GM19452 (cell line): ENCODE results near the gene DRD5.
"Not testable (repeated sequence)": the region's sequence is repeated elsewhere in the genome, so short reads cannot be mapped to it uniquely, and the experiment has no call there.

Source experiments
- ATAC-seq: cut with Tn5 transposase; IDR thresholded peaks from one replicate; pipeline ENCODE4 v1.9.1; 2021; ENCODE audit not compliant: unreplicated experiment

Gene DRD5

DNA sequence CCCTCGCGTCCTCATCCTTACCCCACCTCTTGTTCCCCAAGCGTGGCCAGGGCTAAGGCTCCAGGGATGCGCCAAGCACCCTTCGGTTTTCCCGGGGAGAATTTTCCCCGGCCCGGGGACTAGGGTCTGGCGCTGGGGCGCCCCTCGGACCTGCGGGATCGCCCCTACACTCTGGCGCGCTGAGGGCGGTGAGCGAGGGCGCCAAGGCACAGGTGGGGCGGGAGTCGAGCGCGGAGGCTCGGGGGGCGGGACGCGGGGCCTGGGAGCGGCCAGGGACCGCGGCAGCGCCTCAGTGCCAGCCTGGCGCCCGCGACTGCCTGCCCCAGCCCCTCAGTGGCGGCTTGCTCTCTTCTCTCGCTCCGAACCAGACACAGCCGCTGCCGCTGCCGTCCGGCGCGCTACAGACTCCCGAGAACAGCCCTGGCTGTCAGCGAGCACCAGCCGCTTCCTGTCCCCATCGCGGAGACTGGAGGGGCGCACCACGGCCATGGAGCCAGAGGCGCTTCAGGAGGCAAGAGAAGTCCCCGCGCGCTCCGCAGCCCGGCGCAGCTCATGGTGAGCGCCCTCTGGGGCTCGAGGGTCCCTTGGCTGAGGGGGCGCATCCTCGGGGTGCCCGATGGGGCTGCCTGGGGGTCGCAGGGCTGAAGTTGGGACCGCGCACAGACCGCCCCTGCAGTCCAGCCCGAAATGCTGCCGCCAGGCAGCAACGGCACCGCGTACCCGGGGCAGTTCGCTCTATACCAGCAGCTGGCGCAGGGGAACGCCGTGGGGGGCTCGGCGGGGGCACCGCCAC, at the start of gene DRD5:
TSS of gene DRD5 (plus strand) at position 292 of the 793 bp plus-strand sequence. CDS start at position 688, 396 bp downstream.
- ATAC-seq = no peak

DNA sequence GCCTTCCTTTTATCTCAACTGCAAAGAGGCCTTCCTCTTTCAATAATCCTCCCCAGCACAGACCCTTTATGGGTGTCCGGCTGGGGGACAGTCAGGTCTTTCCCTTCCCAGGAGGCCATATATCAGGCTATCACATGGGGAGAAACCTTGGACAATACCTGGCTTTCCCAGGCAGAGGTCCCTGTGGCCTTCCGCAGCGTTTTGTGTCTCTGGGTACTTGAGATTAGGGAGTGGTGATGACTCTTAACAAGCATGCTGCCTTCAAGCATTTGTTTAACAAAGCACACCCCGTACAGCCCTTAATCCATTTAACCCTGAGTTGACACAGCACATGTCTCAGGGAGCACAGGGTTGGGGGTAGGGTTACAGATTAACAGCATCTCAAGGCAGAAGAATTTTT, 49.2 kb upstream of the DRD5 start:
- not testable (repeated sequence) for ATAC-seq

- no peak for ATAC-seq
Measured at GRCh38 chr4:9735515-9735914, 45.9 kb upstream of the DRD5 start.

GRCh38 chr4:9737280-9737679, 44.2 kb upstream of the DRD5 start:
- not testable (repeated sequence) for ATAC-seq

- not testable (repeated sequence) for ATAC-seq
Measured at GRCh38 chr4:9743789-9744188, 37.6 kb upstream of the DRD5 start.

DNA sequence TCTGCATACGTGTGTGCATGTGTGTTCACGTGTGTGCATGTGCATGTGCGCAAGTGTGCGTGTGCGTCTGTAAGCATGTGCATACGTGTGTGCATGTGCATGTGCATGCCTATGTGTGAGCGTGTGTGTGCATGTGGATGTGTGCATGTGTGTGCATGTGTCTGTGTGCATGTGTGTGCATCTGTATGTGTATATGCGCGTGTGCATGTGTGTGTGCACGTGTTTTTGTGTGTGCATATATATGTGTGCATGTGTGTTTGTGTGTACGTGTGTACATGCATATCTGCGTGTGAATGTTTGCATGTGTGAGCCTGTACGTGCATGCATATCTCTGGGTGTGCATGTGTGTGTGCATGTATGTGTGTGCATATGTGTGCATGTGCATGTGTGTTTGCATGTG, 35.7 kb upstream of the DRD5 start:
- no peak for ATAC-seq

- no peak for ATAC-seq
Measured at GRCh38 chr4:9758641-9759317, 22.7 kb upstream of the DRD5 start.

- no peak for ATAC-seq
Measured at GRCh38 chr4:9762823-9763475, 18.5 kb upstream of the DRD5 start.

GRCh38 chr4:9764155-9764696, 17.2 kb upstream of the DRD5 start:
- no peak for ATAC-seq

DNA sequence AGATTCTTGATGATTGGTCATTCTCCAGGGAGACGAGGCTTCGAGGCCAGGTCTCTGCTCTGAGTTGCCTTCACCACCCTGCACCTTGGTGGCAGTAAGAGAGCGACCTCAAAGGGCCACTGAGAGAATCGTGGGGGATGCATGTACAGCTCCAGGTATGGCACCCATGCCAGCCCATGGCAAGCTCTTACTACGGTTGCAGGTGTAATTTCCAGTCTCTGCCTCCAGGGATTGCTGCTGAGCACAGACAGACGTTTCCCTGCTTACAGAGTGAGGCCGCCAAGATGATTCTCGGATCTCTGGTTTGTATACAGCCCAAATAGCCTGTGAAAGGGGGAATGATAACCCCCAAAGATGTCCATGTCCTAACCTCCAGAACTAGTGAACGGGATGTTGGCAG, 16.3 kb upstream of the DRD5 start:
- no peak for ATAC-seq

DNA sequence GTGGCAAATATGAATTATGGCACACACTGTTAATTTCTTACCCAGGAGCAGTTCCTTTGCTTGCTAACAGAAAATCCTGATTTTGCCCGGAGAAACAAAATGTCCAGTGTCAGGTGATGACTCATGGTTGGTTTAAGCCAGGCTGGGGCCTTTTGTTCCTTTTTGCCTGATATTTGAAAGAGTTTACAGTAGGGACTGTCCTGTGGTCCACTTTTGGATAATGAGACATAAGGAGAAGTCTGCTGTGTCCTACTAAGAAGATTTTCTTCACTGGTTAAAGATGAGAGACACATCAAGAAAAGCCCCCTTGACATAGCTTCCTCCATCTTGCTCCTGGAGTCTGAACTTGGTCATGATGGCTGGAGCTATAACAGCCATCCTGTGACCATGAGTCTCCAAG, 12.1 kb upstream of the DRD5 start:
- ATAC-seq = no peak

GRCh38 chr4:9771034-9771433, 10.4 kb upstream of the DRD5 start:
- ATAC-seq = no peak

DNA sequence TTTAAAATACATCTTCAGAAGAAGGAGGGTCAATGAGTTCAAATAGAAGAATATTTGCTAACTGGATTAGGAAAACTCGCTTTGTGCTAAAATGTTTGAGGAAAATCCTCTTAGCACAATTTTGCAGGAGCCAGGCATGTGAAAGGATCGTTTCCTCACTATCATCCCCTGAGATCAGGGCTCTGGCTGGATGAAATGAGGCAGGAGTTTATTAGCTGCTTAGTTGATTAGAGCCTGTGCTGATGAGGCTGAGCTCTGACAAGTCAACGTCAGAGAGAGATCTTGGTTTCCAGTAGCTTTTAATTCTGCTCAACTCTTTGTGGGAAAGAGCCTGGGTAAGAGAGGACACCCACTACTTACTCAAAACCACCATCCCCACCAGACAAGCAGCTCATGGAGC, 8.0 kb upstream of the DRD5 start:
- ATAC-seq = no peak

DNA sequence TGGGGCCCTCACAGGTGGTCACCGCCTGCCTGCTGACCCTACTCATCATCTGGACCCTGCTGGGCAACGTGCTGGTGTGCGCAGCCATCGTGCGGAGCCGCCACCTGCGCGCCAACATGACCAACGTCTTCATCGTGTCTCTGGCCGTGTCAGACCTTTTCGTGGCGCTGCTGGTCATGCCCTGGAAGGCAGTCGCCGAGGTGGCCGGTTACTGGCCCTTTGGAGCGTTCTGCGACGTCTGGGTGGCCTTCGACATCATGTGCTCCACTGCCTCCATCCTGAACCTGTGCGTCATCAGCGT, 652 bp downstream of the DRD5 start:
- ATAC-seq = no peak

- ATAC-seq = not testable (repeated sequence)
Measured at GRCh38 chr4:9785891-9786290, 4.5 kb downstream of the DRD5 start.

DNA sequence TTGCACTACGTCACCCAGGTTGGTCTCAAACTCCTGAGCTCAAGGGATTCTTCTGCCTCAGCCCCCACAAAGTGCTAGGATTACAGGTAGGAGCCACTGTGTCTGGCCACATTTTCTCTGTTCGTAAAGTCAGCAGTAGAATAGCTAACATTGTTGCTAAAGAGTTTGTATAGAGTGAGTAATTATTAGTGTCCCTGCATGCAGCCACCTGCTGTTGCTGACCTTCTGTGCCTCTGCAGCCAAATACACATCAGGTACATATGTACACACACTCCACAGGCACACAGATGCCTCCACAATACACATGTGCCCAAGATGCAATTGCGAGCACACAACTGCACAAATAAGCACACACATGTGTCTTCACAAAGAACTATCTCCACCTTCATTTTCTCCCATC, 10.9 kb downstream of the DRD5 start:
- ATAC-seq = no peak

DNA sequence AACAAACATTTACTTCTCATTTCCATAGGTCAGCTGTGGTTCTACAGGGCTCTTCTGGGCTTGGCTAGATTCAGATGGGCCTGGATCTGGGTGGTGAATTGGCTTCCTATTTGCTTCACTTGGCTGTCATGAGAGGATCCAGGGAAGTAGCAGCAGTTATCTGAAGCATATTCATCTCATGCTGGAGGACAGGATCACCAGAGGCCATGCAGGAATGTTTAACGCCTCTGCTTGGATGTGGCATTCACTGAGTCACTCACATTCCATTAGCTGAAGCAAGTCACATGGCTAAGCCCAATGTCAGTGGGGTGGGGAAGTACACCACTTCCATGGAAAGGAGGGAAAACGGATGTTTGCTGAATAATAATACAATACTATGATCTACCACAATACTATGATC, 15.2 kb downstream of the DRD5 start:
- not testable (repeated sequence) for ATAC-seq

DNA sequence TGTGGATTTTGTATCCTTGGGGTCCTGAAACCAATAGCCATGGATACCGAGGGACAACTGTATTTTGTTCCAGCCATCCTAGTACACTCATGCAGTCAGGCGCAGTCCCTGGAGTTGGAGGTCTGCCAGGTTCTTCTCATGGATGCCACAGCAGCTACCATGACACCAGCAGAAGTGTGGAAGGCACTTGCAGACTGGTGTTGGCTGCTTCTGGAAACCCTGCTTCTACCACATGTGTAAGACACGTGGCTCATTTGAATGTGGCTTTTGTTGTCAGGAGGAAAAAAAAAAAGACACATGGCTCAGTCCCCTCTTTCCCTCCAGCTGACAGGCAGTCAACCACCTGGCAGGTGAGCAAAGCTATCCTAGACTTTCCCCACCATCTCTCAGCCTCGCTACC, 19.4 kb downstream of the DRD5 start:
- no peak for ATAC-seq

DNA sequence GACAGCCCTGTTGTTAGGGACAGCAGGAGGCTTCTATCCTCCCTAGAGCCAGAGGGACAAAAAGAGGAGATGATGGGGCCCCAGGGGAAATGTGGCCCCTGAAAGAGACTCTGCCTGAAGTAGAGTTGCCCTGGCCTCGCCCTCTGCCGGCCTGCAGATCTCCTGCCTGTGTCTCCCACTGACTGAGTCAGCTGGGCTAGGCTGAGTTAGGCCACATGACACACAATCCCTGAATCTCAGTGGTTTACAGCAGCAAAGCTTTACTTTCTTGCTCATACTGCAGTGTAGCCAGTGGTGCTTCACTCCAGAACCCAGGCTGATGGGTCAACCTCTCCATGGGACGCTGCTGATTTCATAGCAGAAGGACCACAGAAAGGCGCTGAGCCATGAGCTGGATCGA, 23.5 kb downstream of the DRD5 start:
- ATAC-seq = no peak

DNA sequence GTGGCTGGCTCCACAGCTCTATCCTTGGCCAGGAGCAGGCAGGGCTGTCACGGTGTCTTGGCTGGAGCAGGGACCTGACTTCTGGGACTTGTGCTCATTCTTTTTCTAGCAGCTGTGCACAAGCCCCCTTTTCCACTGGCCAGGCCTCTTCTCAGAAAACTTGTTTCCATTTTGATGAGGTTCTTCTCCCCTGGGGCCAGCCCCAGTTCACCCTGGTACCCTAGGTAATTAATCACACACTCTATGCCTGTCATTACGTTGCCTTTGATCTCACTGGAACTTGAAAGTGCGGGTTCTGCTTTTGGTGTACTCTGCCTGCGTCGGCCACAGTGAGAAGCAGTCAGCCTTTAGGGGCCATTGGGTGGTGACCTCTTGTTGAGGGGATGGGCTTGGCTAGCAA, 26.6 kb downstream of the DRD5 start:
- ATAC-seq = no peak

DNA sequence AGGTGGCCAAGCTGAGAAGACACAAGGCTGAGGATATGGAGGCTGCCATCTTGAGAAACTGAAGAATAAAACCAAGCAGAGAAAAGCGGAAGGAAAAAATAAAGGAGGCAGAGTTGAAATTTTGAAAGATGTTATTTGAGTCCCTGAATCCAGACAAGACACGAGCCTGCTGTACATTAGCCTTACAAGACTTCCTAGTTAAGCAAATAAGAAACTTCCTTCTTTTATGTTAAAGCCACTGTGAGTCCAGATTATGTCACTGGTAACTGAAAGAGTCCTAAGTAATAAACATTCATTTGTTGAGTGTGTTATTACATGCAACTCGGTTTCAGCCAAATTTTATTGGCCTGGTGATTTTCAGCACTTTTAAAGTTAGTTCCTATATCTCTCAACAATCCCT, 30.4 kb downstream of the DRD5 start:
- ATAC-seq = no peak
